G401.6 (cell line): ENCODE results near the gene TMEM39B.
"Not testable (repeated sequence)": the region's sequence is repeated elsewhere in the genome, so short reads cannot be mapped to it uniquely, and the experiment has no call there.

Experiments
- FAIRE-seq: peaks from 2 replicates; lab custom pipeline; 2012; peaks lifted over from hg19 to GRCh38; lab: Jason Lieb, UNC

The TMEM39B gene

DNA sequence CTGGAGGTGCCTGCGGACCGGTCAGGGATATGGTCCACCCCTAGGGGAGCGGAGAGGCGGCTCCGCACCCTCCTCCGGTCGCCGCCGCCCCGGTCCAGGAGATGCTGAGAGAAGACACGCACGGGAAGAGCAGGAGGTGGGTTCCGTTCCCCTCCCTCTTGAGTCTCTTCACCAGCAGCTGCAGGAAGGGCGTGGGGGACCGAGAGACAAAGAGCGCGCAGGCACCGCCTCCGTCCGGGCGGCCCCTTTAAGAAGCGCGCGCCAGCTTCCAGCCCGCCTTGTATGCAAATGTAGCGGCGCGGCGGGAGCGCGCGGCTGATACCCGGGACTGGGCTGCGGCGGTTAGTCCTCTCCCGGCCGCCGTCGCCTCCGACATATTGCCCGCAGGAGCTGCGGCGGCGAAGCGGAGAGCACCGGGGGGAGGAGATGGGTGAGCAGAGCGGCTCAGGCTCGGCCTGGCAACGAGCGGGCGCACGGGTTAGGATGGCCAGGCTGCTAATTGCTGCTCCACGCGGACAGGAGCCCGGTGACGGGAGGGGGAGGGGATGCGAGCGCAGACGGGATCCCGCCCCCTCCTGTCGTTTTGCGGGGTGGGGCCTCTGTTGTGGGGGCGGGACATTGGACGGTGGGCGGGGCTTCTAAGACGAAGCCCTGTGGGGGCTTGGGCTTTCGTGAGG lies at the start of gene TMEM39B:
TMEM39B (plus strand) TSS at position 318 of the 677 bp plus-strand sequence; CDS start at position 427, 109 bp downstream.
- peak; percentile 71 for FAIRE-seq

DNA sequence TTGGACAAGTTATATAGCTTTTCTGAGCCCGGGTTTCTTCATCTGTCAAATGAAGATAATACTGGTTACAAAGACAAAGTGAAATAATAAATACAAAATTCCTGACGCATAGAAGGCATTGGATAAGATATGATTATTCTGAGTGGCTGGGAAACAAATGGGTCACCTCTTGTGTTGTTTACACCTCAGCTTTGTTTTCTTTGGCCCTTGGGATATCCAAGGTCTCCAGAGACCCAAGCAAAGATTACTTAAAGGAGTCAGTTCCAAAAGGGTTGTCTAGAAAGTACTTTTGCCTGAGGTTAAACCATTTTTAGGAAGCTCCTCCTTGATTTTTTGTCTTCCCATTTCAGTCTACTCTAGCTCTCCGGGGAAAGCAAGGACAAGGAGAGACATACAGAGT lies 49.4 kb upstream of the TMEM39B start:
- FAIRE-seq: no peak

DNA sequence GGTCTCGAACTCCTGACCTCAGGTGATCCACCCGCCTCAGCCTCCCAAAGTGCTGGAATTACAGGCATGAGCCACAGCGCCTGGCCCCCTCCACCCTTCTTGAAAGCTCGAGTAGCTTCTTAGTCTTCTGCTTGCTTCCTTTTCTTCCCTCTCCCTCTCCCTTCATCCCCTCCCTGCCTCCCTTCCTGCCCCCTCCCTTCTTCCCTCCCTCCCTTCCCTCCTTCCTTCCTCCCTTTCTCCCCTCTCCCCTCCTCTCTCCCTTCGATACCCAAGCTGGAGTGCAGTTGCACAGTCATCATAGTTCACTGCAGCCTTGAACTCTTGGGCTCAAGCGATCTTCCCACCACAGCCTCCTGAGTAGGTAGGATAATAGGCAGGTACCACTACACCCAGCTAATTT lies 47.2 kb upstream of the TMEM39B start:
- no peak for FAIRE-seq

DNA sequence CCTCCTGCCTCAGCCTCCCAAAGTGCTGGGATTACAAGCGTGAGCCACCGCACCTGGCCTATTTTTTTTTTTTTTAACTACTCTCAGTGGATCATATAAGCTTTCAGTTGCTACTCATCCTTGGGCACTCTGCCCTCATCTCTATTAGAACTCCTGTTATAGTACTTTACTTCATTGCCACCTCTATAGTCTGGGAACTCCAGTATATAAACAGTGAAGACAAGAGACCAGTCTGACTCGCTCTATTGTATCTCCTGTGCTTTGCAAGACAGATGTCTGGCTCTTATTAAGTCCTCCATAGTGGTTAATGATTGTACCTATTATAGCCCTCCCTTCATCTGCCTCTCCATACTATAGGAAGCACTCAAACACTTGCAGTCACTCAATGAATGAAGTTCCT lies 44.0 kb upstream of the TMEM39B start:
- FAIRE-seq: no peak

DNA sequence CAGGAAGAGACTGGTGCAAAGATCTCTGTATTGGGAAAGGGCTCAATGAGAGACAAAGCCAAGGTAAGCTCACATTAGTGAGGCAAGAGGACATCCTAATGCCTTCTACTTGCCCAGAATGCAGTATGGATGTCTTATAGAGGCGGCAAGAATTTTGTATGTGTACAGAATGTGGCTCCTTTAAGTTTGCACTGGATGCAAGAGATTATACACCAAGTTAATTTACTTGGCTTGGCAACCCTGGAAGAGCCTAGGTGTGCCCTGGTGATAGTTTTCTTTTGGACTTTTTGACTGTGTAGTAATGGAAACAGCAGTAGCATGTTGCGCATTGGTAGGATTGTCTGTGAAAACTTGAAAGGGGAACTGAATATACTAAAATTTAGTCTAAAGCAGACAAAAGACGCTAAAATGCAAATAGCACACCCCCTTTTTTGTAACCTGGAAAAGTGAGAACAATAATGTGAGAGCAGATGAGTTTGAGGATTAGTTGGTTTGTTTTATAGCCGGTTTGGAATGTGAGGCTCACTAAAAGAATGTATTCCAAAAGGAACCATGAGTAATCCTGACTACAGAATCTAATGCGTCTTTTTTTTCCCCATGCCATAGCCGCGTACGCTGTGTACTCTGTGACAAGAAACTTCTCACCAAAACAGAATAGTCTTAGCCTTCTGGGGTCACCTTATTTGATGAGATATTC lies 41.0 kb upstream of the TMEM39B start:
- peak; percentile 58 for FAIRE-seq

- no peak for FAIRE-seq
These were observed 40.5 kb upstream of the TMEM39B start for GRCh38 chr1:32032275-32032615.

GRCh38 chr1:32035119-32035518 lies 37.6 kb upstream of the TMEM39B start:
- no peak for FAIRE-seq

GRCh38 chr1:32040711-32041110 lies 32.0 kb upstream of the TMEM39B start:
- FAIRE-seq: no peak

- FAIRE-seq: no peak
These were observed 30.4 kb upstream of the TMEM39B start for GRCh38 chr1:32042330-32042729.

GRCh38 chr1:32044234-32044633 lies 28.5 kb upstream of the TMEM39B start:
- no peak for FAIRE-seq

DNA sequence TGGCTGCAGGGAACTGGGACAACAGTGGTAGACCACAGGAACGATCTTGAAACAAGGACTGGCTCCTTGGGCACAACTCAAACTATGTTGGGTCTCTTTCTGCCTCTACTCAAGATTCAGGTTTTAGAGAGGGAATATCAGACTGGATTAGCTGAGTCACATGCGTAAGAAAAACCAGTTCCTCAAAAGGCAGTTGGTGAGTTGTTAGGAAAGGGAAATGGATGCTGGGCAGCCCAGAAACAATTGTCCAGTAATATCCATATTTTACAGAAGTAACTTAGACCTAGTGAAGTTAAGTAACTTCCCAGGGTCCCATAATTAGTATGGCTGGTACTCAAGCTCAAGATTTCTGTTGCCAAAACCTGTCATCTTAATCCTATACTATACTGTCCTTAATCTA lies 27.0 kb upstream of the TMEM39B start:
- no peak for FAIRE-seq

DNA sequence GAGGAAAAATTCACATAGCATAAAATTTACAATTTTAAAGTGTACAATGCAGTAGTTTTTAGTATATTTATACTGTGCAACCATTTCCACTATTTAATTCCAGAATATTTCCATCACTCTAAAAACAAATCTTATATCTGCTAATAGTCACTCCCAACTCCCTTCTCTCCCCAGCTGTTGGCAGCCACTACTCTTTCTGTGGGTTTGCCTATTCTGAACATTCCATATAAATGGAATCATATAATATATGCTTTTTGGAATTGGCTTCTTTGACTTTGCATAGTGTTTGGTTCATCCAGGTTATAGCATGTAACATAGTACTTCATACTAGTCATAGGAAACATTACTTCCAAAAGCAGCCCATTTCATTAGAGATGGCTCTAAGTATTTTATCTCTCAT lies 25.0 kb upstream of the TMEM39B start:
- FAIRE-seq: no peak

GRCh38 chr1:32048440-32048839 lies 24.3 kb upstream of the TMEM39B start:
- no peak for FAIRE-seq

- FAIRE-seq: no peak
These were observed 21.0 kb upstream of the TMEM39B start for GRCh38 chr1:32051706-32052105.

DNA sequence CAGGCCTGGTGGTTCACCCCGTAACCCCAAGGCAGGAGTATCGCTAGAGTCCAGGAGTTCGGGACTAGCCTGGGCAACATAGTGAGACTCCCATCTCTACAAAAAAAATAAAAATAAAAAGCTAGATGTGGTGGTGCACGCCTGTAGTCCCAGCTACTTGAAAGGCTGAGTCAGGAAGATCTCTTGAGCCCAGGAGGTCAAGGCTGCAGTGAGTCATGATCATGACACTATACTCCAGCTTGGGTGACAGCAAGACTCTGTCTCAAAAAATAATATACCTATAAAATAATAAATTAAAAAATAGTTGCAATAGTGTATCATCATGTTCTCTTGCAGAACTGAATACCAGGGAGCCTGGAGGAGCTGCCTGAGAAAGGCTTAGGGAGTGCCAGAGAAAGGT lies 19.9 kb upstream of the TMEM39B start:
- no peak for FAIRE-seq

GRCh38 chr1:32055416-32055815 lies 17.3 kb upstream of the TMEM39B start:
- FAIRE-seq: no peak

DNA sequence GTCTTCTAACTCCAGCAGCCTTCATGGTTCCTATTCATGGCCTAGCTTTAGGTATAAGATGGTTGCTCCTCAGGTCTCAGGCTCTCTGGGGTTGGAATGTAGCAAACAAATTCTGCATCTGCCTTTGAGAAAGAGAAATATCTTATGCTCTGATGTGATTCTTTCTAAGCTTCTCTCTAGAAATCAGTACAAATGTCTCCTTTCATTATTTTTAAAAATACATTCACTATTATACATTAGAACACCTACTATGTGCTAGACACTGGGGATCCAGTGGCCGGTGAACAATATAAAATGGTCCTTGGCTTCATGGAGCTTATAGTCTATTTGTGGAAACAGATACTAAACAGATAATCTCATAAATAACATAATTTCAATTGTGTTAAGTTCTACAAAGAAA lies 16.1 kb upstream of the TMEM39B start:
- no peak for FAIRE-seq

DNA sequence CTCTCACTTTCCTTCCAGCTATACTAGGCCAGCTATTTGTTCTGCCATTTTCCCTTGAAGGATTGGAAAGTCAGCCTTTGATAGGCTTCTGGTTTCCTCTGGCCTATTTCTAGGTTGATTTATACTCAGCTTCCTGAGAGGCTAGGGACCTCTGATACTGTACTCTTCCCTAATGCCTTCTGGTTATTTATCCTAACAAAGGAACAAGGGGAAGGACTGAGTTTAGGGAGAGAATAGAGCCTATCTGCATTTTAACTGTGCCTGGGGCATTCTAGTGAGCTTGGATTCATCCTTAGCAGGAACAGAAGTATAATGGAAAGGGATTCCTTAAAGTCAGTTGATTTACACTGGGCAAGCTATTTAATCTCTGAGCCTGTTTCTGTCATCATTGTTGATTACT lies 11.8 kb upstream of the TMEM39B start:
- no peak for FAIRE-seq

GRCh38 chr1:32062867-32063230 lies 9.9 kb upstream of the TMEM39B start:
- FAIRE-seq: no peak

DNA sequence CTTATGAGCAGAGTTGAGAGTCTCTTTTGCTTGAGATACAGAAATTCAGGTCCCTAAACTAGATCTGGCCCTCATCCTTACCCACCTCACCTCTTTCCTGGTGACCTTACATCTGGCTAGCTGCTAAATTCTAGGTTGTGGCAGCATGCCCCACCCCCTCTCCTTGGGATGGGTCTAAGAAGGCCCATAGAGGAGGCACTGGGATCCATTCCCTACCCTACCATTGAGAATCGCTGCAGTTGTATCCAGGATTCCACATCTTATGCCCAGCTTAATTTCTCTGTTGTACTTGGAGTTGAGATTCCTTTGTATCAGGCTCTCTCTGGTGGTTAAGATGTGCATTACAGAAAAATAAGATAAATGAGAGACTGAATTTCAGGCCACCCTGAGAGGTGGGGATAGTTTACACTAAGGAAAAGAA lies 9.5 kb upstream of the TMEM39B start:
- FAIRE-seq: peak; percentile 94

GRCh38 chr1:32065613-32066488 lies 6.9 kb upstream of the TMEM39B start:
- not testable (repeated sequence) for FAIRE-seq

- no peak for FAIRE-seq
These were observed 6.3 kb upstream of the TMEM39B start for GRCh38 chr1:32066489-32066873.

DNA sequence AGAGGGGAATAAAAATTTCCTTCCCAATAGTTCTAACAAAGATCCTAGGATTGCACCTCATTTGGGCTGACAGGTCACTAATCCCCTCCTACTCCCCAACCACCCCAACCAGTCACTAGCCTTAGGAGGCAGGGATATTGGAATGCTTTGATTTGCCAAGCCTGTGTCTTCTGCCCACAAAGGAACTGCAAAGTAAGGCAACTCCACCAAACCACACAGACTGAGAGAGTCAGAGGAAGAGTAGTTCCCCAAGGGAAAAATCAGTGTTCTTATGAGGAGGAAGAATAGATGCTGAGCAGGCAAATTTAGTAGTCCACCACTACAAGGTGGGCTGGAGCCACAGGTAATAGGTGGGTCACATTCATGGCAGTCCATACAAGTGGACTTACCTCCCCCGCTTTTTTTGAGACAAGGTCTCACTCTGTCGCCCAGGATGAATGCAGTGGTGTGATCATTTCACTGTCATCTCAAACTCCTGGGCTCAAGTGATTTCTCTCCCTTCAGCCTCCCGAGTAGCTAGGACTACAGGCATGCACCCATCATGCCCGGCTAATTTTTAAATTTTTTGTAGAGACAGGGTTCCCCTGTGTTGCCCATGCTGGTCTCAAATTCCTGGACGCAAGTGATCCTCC lies 3.7 kb upstream of the TMEM39B start:
- FAIRE-seq: no peak
